HepG2 (cell line): ENCODE measurements around the gene TLR5. TPM values are rescaled to one million over a fixed set of nuclear protein-coding genes. Genes with fewer than 3 reads are reported as not detected.

Source experiments
- ATAC-seq: fragments of 200-7000 bp; cut with Tn5 transposase; 3 replicates; pipeline ENCODE4 v1.9.1; 2020; ENCODE audit warnings: mild to moderate bottlenecking, moderate library complexity
- BruUV-seq: library from RNA; stranded (reverse); fragments of 400-500 nt; replicated peaks from 2 replicates; lab custom pipeline; 2021; lab: Mats Ljungman, UMichigan
- CTCF ChIA-PET: fragments of 300-600 bp; formaldehyde crosslinking; extraction: SDS; loops from one replicate; lab custom pipeline; 2021; ENCODE audit warnings: low total read pairs, inconsistent platforms, low intra/inter-chr PET ratio; lab: Yijun Ruan, JAX
- POLR2A ChIA-PET: fragments of 350-600 bp; sonication (Branson Sonifier 250); formaldehyde crosslinking; loops from one replicate; lab custom pipeline; 2020; ENCODE audit warnings: antibody characterized with exemption, inconsistent platforms; lab: Yijun Ruan, JAX
- DNase-seq: peaks from one replicate; pipeline ENCODE4 v3.0.0-alpha.2; 2015; ENCODE audit warnings: low spot score
- FAIRE-seq: peaks from 3 replicates; lab custom pipeline; 2011; peaks lifted over from hg19 to GRCh38; lab: Jason Lieb, UNC
- H2AFZ ChIP-seq: one replicate; pipeline ENCODE4 v1.6.1; 2011; ENCODE audit warnings: low read length, inconsistent platforms
- H3K27ac ChIP-seq: fragments of 300-600 bp; 3 replicates; pipeline ENCODE4 v1.8.0; 2011; ENCODE audit warnings: mixed run types, mild to moderate bottlenecking, mixed read lengths, low read length, inconsistent platforms; ENCODE audit not compliant: insufficient read depth; ENCODE audit errors: extremely low read length
- H3K27me3 ChIP-seq, 2 experiments: fragments of 200-600 bp in 1 of 2; 2 replicates in 1 of 2; 3 replicates in 1 of 2; pipeline versions ENCODE4 v1.6.0 to v1.8.0; 2011; ENCODE audit warnings: low read length in 2 of 2, mild to moderate bottlenecking in 2 of 2, moderate library complexity in 2 of 2, inconsistent platforms in 1 of 2; ENCODE audit not compliant: insufficient read depth in 2 of 2, control insufficient read depth in 1 of 2
- H3K36me3 ChIP-seq, 2 experiments: fragments of 200-600 bp in 1 of 2; replicated peaks in 1 of 2; 2 replicates in 1 of 2; 3 replicates in 1 of 2; pipeline versions ENCODE4 v1.5.1 to v1.8.0; 2011; ENCODE audit warnings: low read length in 2 of 2, inconsistent platforms in 1 of 2; ENCODE audit not compliant: insufficient read depth in 2 of 2, control insufficient read depth in 1 of 2
- H3K4me1 ChIP-seq: 2 replicates; pipeline ENCODE4 v1.5.1; 2012; ENCODE audit warnings: low read length, inconsistent platforms; ENCODE audit not compliant: insufficient read depth
- H3K4me2 ChIP-seq: 2 replicates; pipeline ENCODE4 v1.6.0; 2011; ENCODE audit warnings: low read depth, low read length, inconsistent platforms
- H3K4me3 ChIP-seq, 3 experiments: fragments of 200-600 bp in 1 of 3; sonication (generic), shearing (Covaris generic) in 1 of 3; replicated peaks in 1 of 3; 2 replicates each; pipeline ENCODE4 v1.5.1; 2011 to 2016; ENCODE audit warnings: low read length in 3 of 3, inconsistent platforms in 2 of 3, low read depth in 2 of 3, mild to moderate bottlenecking in 2 of 3, control low read depth in 1 of 3, mixed read lengths in 1 of 3; ENCODE audit not compliant: insufficient read depth in 1 of 3
- H3K79me2 ChIP-seq: one replicate; pipeline ENCODE4 v1.6.1; 2011; ENCODE audit warnings: low read length, inconsistent platforms; ENCODE audit not compliant: insufficient read depth
- H3K9ac ChIP-seq: 2 replicates; pipeline ENCODE4 v1.6.0; 2011; ENCODE audit warnings: mild to moderate bottlenecking, low read depth, low read length, inconsistent platforms; ENCODE audit not compliant: insufficient read depth
- H3K9me3 ChIP-seq: 2 replicates; pipeline ENCODE4 v1.5.1; 2012; ENCODE audit warnings: mild to moderate bottlenecking, low read length
- H4K20me1 ChIP-seq: 2 replicates; pipeline ENCODE4 v1.6.0; 2011; ENCODE audit warnings: inconsistent platforms, mild to moderate bottlenecking, low read length, moderate library complexity; ENCODE audit not compliant: insufficient read depth
- EP300 ChIP-seq, 3 experiments: sonication (generic) in 1 of 3; formaldehyde crosslinking in 1 of 3; IDR thresholded peaks; 2 replicates each; pipeline versions ENCODE4 v1.5.1 to v1.6.1; 2011 to 2020; ENCODE audit warnings: low read depth in 2 of 3, low read length in 2 of 3, borderline replicate concordance in 1 of 3, improper control_type of control experiment in 1 of 3, mild to moderate bottlenecking in 1 of 3, missing genetic modification reagents in 1 of 3, moderate library complexity in 1 of 3
- RAD21 ChIP-seq: fragments of 450-650 bp; formaldehyde crosslinking; IDR thresholded peaks from 2 replicates; pipeline ENCODE4 v1.5.0; 2020; ENCODE audit warnings: mild to moderate bottlenecking
- ZFP36L2 ChIP-seq: sonication (generic); formaldehyde crosslinking; IDR thresholded peaks from 2 replicates; pipeline ENCODE4 v1.4.0; 2020; ENCODE audit warnings: missing genetic modification reagents
- ZNF17 ChIP-seq: sonication (generic); formaldehyde crosslinking; IDR thresholded peaks from 2 replicates; pipeline ENCODE4 v1.5.0; 2020; ENCODE audit warnings: mild to moderate bottlenecking, missing genetic modification reagents
- ZNF547 ChIP-seq: sonication (generic); formaldehyde crosslinking; IDR thresholded peaks from 2 replicates; pipeline ENCODE4 v1.5.1; 2020; ENCODE audit warnings: mild to moderate bottlenecking, missing genetic modification reagents
- WGBS: methylation state at CpG from one replicate; pipeline ENCODE4 v1.1.6; 2017; ENCODE audit warnings: low lambda C conversion rate; 5-methylcytosine and 5-hydroxymethylcytosine counted together
- in situ Hi-C: cut with HindIII; loops from 2 replicates; pipeline ENCODE4 v1.10.0; 2017; ENCODE audit warnings: low pct_unique_long_range_greater_than_20kb; ENCODE audit not compliant: extremely low pct_ligation_motif_present
- intact Hi-C: fragments of 100-400 bp; cut with micrococcal nuclease; formaldehyde crosslinking; loops from one replicate; pipeline ENCODE4 v1.10.0; 2022; ENCODE audit not compliant: unreplicated experiment
- polyA plus RNA-seq, 8 experiments: library from polyadenylated mRNA; depleted of rRNA in 3 of 8; stranded (reverse) in 7 of 8; unstranded in 1 of 8; fragments of >200 nt; fragmentation: Illumina TruSeq in 4 of 8; extraction: Trizol in 4 of 8; gene quantifications; 2 replicates each; pipeline versions ENCODE4 v1.2.1 to v1.2.3, GENCODE V29; 2011 to 2016; ENCODE audit warnings: low read depth in 4 of 8, missing spikeins in 1 of 8, mixed read lengths in 1 of 8; ENCODE audit not compliant: insufficient read depth in 1 of 8
- total RNA-seq, 5 experiments: library from RNA; depleted of rRNA; stranded (reverse); fragments of >200 nt; fragmentation: Illumina TruSeq; extraction: Trizol; gene quantifications; 2 replicates each; pipeline ENCODE4 v1.2.3, GENCODE V29; 2016; ENCODE audit warnings: low read depth in 1 of 5
- TF ChIP-seq, protein P1 (sequence below): IDR thresholded peaks from 2 replicates; pipeline ENCODE4 v1.6.1; 2016; ENCODE audit warnings: missing genetic modification reagents, missing compliant biosample characterization
- TF ChIP-seq, protein P2 (sequence below): sonication (generic); formaldehyde crosslinking; IDR thresholded peaks from 2 replicates; pipeline ENCODE4 v1.5.0; 2020; ENCODE audit warnings: mild to moderate bottlenecking, missing genetic modification reagents, borderline replicate concordance

TLR5 gene
- total and polyA plus RNA-seq, 2 of the 13 experiments (the other 11 are each of a cell fraction or from before 2014, with no cell fraction given), result not detected

DNA sequence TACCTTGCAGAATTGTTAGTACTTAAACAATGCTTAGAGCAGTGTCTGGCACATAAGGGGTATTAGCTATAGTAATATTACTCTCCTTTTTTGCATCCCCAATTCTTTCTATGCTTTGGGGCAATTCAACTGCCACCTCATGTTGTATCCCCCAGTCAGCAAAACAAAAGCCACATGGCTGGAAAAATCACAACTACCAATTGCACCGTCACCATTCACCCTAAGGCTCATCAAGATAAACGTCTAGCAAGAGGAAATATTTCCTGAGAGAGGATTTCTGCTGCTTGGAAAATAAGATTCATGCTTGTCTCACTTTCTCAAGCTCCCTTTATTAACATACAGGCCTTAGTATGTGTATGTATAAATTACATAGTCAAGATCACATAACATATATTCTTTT is 12.1 kb upstream of the TLR5 start:
- intact Hi-C loops, result no loop called here
- FAIRE-seq (no peak), DNase-seq (no peak), ATAC-seq (no peak)
- H2AFZ ChIP-seq, result no peak overlapping the region
- H3K4me3 ChIP-seq, result no peak overlapping the region
- no TSS peak for BruUV-seq
- H3K9ac ChIP-seq, result no peak overlapping the region
- H3K79me2 ChIP-seq, result no peaks in the 10 kb centered on the region
- H3K4me2 ChIP-seq, result no peak overlapping the region
- no peaks in the 10 kb centered on the region for H3K9me3 ChIP-seq
- H3K36me3 ChIP-seq, result no peaks in the 10 kb centered on the region
- no peaks in the 10 kb centered on the region for H3K4me1 ChIP-seq
- CTCF ChIA-PET, result no interaction called here
- H3K27ac ChIP-seq, result no peak overlapping the region
- no peaks in the 10 kb centered on the region for H4K20me1 ChIP-seq
- POLR2A ChIA-PET, result no interaction called here
- 30% methylated on average over 2 of the region's 2 CpGs for WGBS
- in situ Hi-C loops, result no loop called here
- peaks cover 0 to 5% of the 10 kb centered on the region in 2 experiments; a peak in 2 of 5 replicates for H3K27me3 ChIP-seq
- no peak for TF ChIP-seq ZFP36L2 (CRISPR knock-in tag)
- no peak for TF ChIP-seq ZNF17 (CRISPR knock-in tag)
- TF ChIP-seq, protein P1, sequence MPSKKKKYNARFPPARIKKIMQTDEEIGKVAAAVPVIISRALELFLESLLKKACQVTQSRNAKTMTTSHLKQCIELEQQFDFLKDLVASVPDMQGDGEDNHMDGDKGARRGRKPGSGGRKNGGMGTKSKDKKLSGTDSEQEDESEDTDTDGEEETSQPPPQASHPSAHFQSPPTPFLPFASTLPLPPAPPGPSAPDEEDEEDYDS (CRISPR knock-in tag), result no peak
- TF ChIP-seq RAD21 (CRISPR knock-in tag), result no peak
- TF ChIP-seq, protein P2, sequence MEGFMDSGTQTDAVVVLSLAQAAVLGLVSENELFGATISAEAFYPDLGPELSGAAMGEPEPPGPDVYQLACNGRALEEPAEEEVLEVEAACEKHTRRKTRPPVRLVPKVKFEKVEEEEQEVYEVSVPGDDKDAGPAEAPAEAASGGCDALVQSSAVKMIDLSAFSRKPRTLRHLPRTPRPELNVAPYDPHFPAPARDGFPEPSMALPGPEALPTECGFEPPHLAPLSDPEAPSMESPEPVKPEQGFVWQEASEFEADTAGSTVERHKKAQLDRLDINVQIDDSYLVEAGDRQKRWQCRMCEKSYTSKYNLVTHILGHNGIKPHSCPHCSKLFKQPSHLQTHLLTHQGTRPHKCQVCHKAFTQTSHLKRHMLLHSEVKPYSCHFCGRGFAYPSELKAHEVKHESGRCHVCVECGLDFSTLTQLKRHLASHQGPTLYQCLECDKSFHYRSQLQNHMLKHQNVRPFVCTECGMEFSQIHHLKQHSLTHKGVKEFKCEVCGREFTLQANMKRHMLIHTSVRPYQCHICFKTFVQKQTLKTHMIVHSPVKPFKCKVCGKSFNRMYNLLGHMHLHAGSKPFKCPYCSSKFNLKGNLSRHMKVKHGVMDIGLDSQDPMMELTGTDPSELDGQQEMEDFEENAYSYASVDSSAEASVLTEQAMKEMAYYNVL (CRISPR knock-in tag), result no peak
- no peak for TF ChIP-seq ZNF547
- no peak for TF ChIP-seq EP300 (IDR thresholded peaks at IDR 0.05; ENCODE audit: low read depth in 2 of 2, low read length in 2 of 2)
- TF ChIP-seq EP300 (CRISPR knock-in tag; IDR thresholded peaks at IDR 0.05; ENCODE audit: borderline replicate concordance), result no peak
